Spleen (tissue), 11 donors: Measurements from ENCODE around the gene TCF12. TPM values are rescaled to one million over a fixed set of nuclear protein-coding genes. Genes with fewer than 3 reads are reported as not detected.

Experiments used
- DNase-seq: peaks from one replicate; pipeline ENCODE4 v3.0.0-alpha.2; 2020
- H3K27ac ChIP-seq, 8 donors: fragments of 200-600 bp; sonication (generic) in 7 of 8; 1 replicate in 4 of 8; 2 replicates in 4 of 8; pipeline versions ENCODE4 v1.5.0 to v1.8.0; 2016 to 2021; ENCODE audit warnings: inconsistent platforms in 4 of 8, mild to moderate bottlenecking in 4 of 8, moderate library complexity in 1 of 8
- H3K27me3 ChIP-seq, 7 donors: fragments of 200-600 bp; sonication (generic) in 6 of 7; replicated peaks in 1 of 7; 1 replicate in 4 of 7; 2 replicates in 3 of 7; pipeline versions ENCODE4 v1.5.0 to v1.8.0; 2016 to 2021; ENCODE audit warnings: inconsistent platforms in 3 of 7, mild to moderate bottlenecking in 1 of 7
- H3K36me3 ChIP-seq, 6 donors: fragments of 200-600 bp; sonication (generic) in 5 of 6; 1 replicate in 4 of 6; 2 replicates in 2 of 6; pipeline versions ENCODE4 v1.5.0 to v1.8.0; 2016 to 2021; ENCODE audit warnings: inconsistent platforms in 2 of 6
- H3K4me1 ChIP-seq, 6 donors: fragments of 200-600 bp; sonication (generic) in 5 of 6; 1 replicate in 3 of 6; 2 replicates in 3 of 6; pipeline versions ENCODE4 v1.5.0 to v1.8.0; 2016 to 2021; ENCODE audit warnings: inconsistent platforms in 3 of 6
- H3K4me3 ChIP-seq, 8 donors: fragments of 200-600 bp; sonication (generic) in 7 of 8; 1 replicate in 4 of 8; 2 replicates in 4 of 8; pipeline versions ENCODE4 v1.5.0 to v1.8.0; 2016 to 2021; ENCODE audit warnings: inconsistent platforms in 4 of 8, mild to moderate bottlenecking in 4 of 8, moderate library complexity in 2 of 8
- H3K9me3 ChIP-seq, 8 donors: fragments of 200-600 bp; sonication (generic) in 7 of 8; 1 replicate in 4 of 8; 2 replicates in 4 of 8; pipeline versions ENCODE4 v1.5.0 to v1.8.0; 2016 to 2021; ENCODE audit warnings: inconsistent platforms in 4 of 8
- POLR2A ChIP-seq, 3 donors: fragments of 450-650 bp; IDR thresholded peaks; one replicate each; pipeline ENCODE4 v1.5.1; 2017; ENCODE audit warnings: antibody characterized with exemption in 3 of 3, mild to moderate bottlenecking in 1 of 3
- POLR2AphosphoS5 ChIP-seq, 3 donors: sonication (generic); formaldehyde crosslinking; IDR thresholded peaks; one replicate each; pipeline ENCODE4 v1.5.1; 2017; ENCODE audit warnings: antibody characterized with exemption in 3 of 3
- WGBS, 5 donors: extraction: QIAGEN DNeasy Blood & Tissue Kit in 3 of 5; methylation state at CpG; one replicate each; pipeline versions ENCODE4 v1.1.5 to v1.1.7; 2013 to 2018; 5-methylcytosine and 5-hydroxymethylcytosine counted together
- intact Hi-C: fragments of 100-400 bp; cut with DNase I; formaldehyde crosslinking; loops from one replicate; pipeline ENCODE4 v1.15.0; 2023; ENCODE audit warnings: low total_unique reads
- polyA plus RNA-seq, 3 donors: library from polyadenylated mRNA; stranded (reverse); fragments of 200-250 nt; gene quantifications; one replicate each; pipeline ENCODE4 v1.2.1, GENCODE V29; 2013
- total RNA-seq, 7 donors: library from RNA; depleted of rRNA in 3 of 7; stranded (reverse); fragments of >200 nt in 3 of 7; fragmentation: NEBNext Ultra II Directional in 4 of 7; extraction: Animal tissue kit (Norgen Biotek cat#: 25700) in 4 of 7; gene quantifications; one replicate each; pipeline versions ENCODE4 v1.1.0 to v1.2.1, GENCODE V29; 2016 to 2021
- TF ChIP-seq, protein P1 (sequence below), 11 experiments: fragments of 200-600 bp in 7 of 11; fragments of 450-650 bp in 4 of 11; sonication (generic) in 4 of 11; IDR thresholded peaks in 8 of 11; conservative IDR thresholded peaks in 3 of 11; 1 replicate in 7 of 11; 2 replicates in 4 of 11; pipeline versions ENCODE4 v1.4.0 to v1.8.0; 2016 to 2021; ENCODE audit warnings: antibody characterized with exemption in 11 of 11, inconsistent platforms in 4 of 11, mild to moderate bottlenecking in 1 of 11
- donor health status: healthy with polysubstance abuse.
- donor health status: DM: no; HTN: no; CAD: no; lungs with moderate emphysema.
- donor health status: DM: no; HTN: no; CAD: no.
- donor health status: Bipolar disorder and iron deficiency.
- donor health status: healthy.
- donor health status: DM: no; HTN: no; CAD: no.
- donor health status: DM: yes; HTN: yes; CAD: no.

Gene TCF12
- total and polyA plus RNA-seq, 10 donors: 8.3 to 139 (median 111) TPM

DNA sequence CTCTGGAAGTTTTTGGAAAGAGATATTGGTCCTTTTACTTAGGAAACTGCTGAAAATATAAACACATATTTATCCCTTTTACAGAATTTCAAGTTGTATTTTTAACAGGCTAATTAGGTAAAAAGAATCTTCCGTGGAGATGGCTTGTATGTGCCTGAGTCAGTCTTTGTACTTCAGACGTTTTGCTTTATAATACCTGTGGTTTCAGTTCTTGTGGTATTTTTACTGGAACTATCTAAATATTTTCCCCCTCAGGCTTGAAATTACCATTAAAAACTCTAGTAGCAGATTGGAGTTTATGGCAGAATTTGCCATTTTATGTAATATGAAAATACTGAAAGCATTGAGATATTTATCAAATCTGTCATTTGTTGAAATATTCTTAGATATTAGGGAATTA lies 306.2 kb downstream of the TCF12 start:
- no peak for DNase-seq
- Histone ChIP-seq H3K9me3 (no peaks in the 10 kb centered on the region), H3K4me1 (peaks cover 0 to 46% (median 8%) of the 10 kb centered on the region in 6 donors), H3K36me3 (no peaks in the 10 kb centered on the region), H3K27ac (no peak overlapping the region), H3K27me3 (no peaks in the 10 kb centered on the region), H3K4me3 (no peak overlapping the region)
- WGBS, 5 donors: 30 to 56% (median 48%) methylated on average over 2 of the region's 2 CpGs
- intact Hi-C loops: no loop called here
- TF ChIP-seq POLR2AphosphoS5 (IDR thresholded peaks at IDR 0.05): no peak
- TF ChIP-seq POLR2A (IDR thresholded peaks at IDR 0.05): no peak
- TF ChIP-seq, protein P1, sequence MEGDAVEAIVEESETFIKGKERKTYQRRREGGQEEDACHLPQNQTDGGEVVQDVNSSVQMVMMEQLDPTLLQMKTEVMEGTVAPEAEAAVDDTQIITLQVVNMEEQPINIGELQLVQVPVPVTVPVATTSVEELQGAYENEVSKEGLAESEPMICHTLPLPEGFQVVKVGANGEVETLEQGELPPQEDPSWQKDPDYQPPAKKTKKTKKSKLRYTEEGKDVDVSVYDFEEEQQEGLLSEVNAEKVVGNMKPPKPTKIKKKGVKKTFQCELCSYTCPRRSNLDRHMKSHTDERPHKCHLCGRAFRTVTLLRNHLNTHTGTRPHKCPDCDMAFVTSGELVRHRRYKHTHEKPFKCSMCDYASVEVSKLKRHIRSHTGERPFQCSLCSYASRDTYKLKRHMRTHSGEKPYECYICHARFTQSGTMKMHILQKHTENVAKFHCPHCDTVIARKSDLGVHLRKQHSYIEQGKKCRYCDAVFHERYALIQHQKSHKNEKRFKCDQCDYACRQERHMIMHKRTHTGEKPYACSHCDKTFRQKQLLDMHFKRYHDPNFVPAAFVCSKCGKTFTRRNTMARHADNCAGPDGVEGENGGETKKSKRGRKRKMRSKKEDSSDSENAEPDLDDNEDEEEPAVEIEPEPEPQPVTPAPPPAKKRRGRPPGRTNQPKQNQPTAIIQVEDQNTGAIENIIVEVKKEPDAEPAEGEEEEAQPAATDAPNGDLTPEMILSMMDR (IDR thresholded peaks at IDR 0.05 in 8 of 11, conservative IDR thresholded peaks at IDR 0.05 in 3 of 11): no peak

DNA sequence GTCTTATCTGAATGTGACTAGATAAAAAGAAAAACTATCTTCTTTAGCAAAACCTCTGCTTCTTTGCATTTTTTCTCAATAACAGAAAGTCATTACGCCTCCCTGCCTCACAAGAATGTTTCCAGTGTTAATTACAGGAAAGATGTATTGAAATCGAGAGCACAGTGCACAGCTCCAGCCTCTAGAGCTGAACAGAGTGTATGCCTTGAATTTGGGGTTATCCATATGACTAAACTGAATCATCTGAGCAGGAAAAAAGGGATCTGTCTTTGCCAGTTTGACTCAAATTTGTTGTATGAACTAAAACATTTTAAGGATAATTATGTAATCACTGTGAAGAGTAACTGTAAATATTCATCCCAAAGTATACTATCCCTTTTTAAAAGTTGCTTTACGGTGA lies 308.7 kb downstream of the TCF12 start:
- DNase-seq: no peak
- Histone ChIP-seq H3K27ac (no peak overlapping the region), H3K27me3 (no peaks in the 10 kb centered on the region), H3K4me1 (peaks cover 0 to 25% (median 5%) of the 10 kb centered on the region in 6 donors), H3K4me3 (no peak overlapping the region), H3K36me3 (peaks cover 0 to 7% (median 1%) of the 10 kb centered on the region in 6 donors), H3K9me3 (no peaks in the 10 kb centered on the region)
- no peak for TF ChIP-seq POLR2AphosphoS5 (IDR thresholded peaks at IDR 0.05)
- no peak for TF ChIP-seq POLR2A (IDR thresholded peaks at IDR 0.05)
- TF ChIP-seq, protein P1 (IDR thresholded peaks at IDR 0.05 in 8 of 11, conservative IDR thresholded peaks at IDR 0.05 in 3 of 11): no peak
- 64 to 90% (median 87%) methylated on average over 3 of the region's 3 CpGs for WGBS, 5 donors
- intact Hi-C loops: no loop called here

DNA sequence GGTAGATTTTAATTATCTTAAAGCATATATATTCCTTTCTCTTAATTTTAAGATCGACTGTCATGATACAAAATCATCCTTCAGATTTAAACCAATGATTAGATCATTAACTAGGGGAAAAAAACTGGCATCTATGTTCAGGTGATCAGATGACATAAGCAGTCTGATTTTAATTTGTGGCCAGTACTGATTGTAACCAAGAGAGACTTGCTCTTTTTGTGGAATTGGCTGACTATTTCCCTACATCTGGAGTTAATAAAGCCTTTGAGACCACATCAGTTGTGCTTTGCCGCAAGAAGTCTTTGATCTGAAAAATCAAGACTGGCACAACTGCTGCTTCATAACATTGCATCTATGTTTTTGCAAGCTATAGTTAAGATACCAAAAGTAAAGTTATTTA lies 309.5 kb downstream of the TCF12 start:
- H3K27ac ChIP-seq: no peak overlapping the region
- peaks cover 0 to 14% (median 7%) of the 10 kb centered on the region in 6 donors for H3K36me3 ChIP-seq
- peaks cover 0 to 18% (median under 1%) of the 10 kb centered on the region in 6 donors for H3K4me1 ChIP-seq
- DNase-seq: no peak
- no peaks in the 10 kb centered on the region for H3K9me3 ChIP-seq
- TF ChIP-seq POLR2AphosphoS5 (IDR thresholded peaks at IDR 0.05) (no peak), POLR2A (IDR thresholded peaks at IDR 0.05) (no peak)
- TF ChIP-seq, protein P1 (IDR thresholded peaks at IDR 0.05 in 8 of 11, conservative IDR thresholded peaks at IDR 0.05 in 3 of 11): no peak
- WGBS, 5 donors: 86 to 95% (median 90%) methylated on average over 2 of the region's 2 CpGs
- H3K4me3 ChIP-seq: no peak overlapping the region
- intact Hi-C loops: no loop called here
- H3K27me3 ChIP-seq: no peaks in the 10 kb centered on the region

DNA sequence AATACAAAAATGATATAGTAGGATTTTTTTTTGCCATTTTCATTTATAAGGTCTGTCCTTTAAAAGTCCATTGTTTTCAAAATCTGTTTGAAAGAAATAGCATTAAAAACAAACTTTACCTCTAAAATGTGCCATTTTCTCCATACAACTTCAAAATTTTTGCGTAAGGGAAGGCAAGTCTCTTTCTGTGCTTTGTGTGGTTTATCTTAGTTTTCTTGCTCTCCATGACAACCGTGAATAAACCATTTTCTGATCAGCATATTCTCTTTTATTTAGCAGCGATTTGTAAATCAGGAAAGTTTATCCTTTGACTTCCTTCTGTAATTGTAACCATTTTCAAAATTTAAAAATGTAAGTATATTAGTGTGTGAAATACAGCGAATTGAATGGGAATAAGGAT lies 310.0 kb downstream of the TCF12 start:
- intact Hi-C loops: no loop called here
- WGBS, 5 donors: 93 to 96% (median 96%) methylated on average over 4 of the region's 4 CpGs

More for the DNA sequence above, 310.0 kb downstream of the TCF12 start:
- Histone ChIP-seq H3K9me3 (no peaks in the 10 kb centered on the region), H3K27ac (no peak overlapping the region), H3K27me3 (no peaks in the 10 kb centered on the region), H3K36me3 (peaks cover 0 to 19% (median 10%) of the 10 kb centered on the region in 6 donors), H3K4me1 (peaks cover 0 to 13% (median 0%) of the 10 kb centered on the region in 6 donors), H3K4me3 (no peak overlapping the region)
- no peak for DNase-seq
- TF ChIP-seq POLR2AphosphoS5 (IDR thresholded peaks at IDR 0.05) (no peak), POLR2A (IDR thresholded peaks at IDR 0.05) (no peak)
- TF ChIP-seq, protein P1 (IDR thresholded peaks at IDR 0.05 in 8 of 11, conservative IDR thresholded peaks at IDR 0.05 in 3 of 11): no peak
